Neural progenitor cell (in vitro differentiated cells): Measurements from ENCODE around the gene IGF2. TPM values are rescaled to one million over a fixed set of nuclear protein-coding genes. Genes with fewer than 3 reads are reported as not detected.

Experiments
- DNase-seq: peaks from one replicate; pipeline ENCODE4 v3.0.0-alpha.2; 2016; ENCODE audit warnings: low spot score
- H2AFZ ChIP-seq: fragments of 200-600 bp; sonication (generic); replicated peaks from 2 replicates; pipeline ENCODE4 v1.6.1; 2016; ENCODE audit warnings: antibody characterized with exemption
- H3F3A ChIP-seq: fragments of 200-600 bp; sonication (generic); 2 replicates; pipeline ENCODE4 v1.6.1; 2016; ENCODE audit warnings: antibody characterized with exemption, low read depth
- H3K27ac ChIP-seq: fragments of 200-600 bp; sonication (generic); 2 replicates; pipeline ENCODE4 v1.5.1; 2016; ENCODE audit warnings: mild to moderate bottlenecking
- H3K27me3 ChIP-seq: fragments of 200-600 bp; sonication (generic); 2 replicates; pipeline ENCODE4 v1.6.1; 2016; ENCODE audit warnings: mild to moderate bottlenecking, moderate library complexity
- H3K36me3 ChIP-seq: fragments of 200-600 bp; sonication (generic); 2 replicates; pipeline ENCODE4 v1.5.1; 2016
- H3K4me1 ChIP-seq: fragments of 200-600 bp; sonication (generic); 2 replicates; pipeline ENCODE4 v1.6.1; 2016; ENCODE audit warnings: mixed run types
- H3K4me2 ChIP-seq: fragments of 200-600 bp; sonication (generic); 2 replicates; pipeline ENCODE4 v1.6.1; 2016
- H3K4me3 ChIP-seq: fragments of 200-600 bp; sonication (generic); 2 replicates; pipeline ENCODE4 v1.5.1; 2016
- H3K79me2 ChIP-seq: fragments of 200-600 bp; sonication (generic); 2 replicates; pipeline ENCODE4 v1.6.1; 2016; ENCODE audit warnings: low read depth
- H3K9ac ChIP-seq: fragments of 200-600 bp; sonication (generic); 2 replicates; pipeline ENCODE4 v1.6.1; 2016
- H3K9me3 ChIP-seq: fragments of 200-600 bp; sonication (generic); 2 replicates; pipeline ENCODE4 v1.5.1; 2016; ENCODE audit warnings: low read depth
- H4K20me1 ChIP-seq: fragments of 200-600 bp; sonication (generic); 2 replicates; pipeline ENCODE4 v1.6.1; 2016; ENCODE audit warnings: low read depth
- H3K27ac Mint-ChIP-seq: 3 replicates; pipeline ENCODE4 v1.8.0; 2021; ENCODE audit warnings: mixed read lengths
- H3K27me3 Mint-ChIP-seq: 2 replicates; pipeline ENCODE4 v1.8.0; 2022; ENCODE audit warnings: low read depth, mild to moderate bottlenecking, inconsistent platforms, moderate library complexity, mixed read lengths; ENCODE audit not compliant: insufficient read depth
- H3K36me3 Mint-ChIP-seq: 3 replicates; pipeline ENCODE4 v1.8.0; 2021; ENCODE audit warnings: mixed read lengths
- H3K4me1 Mint-ChIP-seq: 3 replicates; pipeline ENCODE4 v1.8.0; 2021; ENCODE audit warnings: mixed read lengths
- H3K4me3 Mint-ChIP-seq: 3 replicates; pipeline ENCODE4 v1.8.0; 2021; ENCODE audit warnings: mild to moderate bottlenecking, moderate library complexity, mixed read lengths
- H3K9me3 Mint-ChIP-seq: 3 replicates; pipeline ENCODE4 v1.8.0; 2020; ENCODE audit warnings: mixed read lengths
- EZH2 ChIP-seq: fragments of 200-600 bp; sonication (generic); IDR thresholded peaks from 2 replicates; pipeline ENCODE4 v1.6.1; 2017; ENCODE audit warnings: antibody characterized with exemption, mild to moderate bottlenecking, moderate library complexity
- EZH2phosphoT487 ChIP-seq: fragments of 200-600 bp; sonication (generic); IDR thresholded peaks from 2 replicates; pipeline ENCODE4 v1.6.1; 2017; ENCODE audit warnings: antibody characterized with exemption
- total RNA-seq: library from RNA; depleted of rRNA; stranded (reverse); fragments of >200 nt; gene quantifications from 2 replicates; pipeline ENCODE4 v1.2.3, GENCODE V29; 2015; ENCODE audit warnings: low replicate concordance
- TF ChIP-seq, protein P1 (sequence below): fragments of 200-600 bp; sonication (generic); IDR thresholded peaks from 2 replicates; pipeline ENCODE4 v1.5.1; 2017; ENCODE audit warnings: antibody characterized with exemption, mild to moderate bottlenecking

Gene IGF2
- total RNA-seq, 1 donor from 2014 or later: 0.45 TPM

DNA sequence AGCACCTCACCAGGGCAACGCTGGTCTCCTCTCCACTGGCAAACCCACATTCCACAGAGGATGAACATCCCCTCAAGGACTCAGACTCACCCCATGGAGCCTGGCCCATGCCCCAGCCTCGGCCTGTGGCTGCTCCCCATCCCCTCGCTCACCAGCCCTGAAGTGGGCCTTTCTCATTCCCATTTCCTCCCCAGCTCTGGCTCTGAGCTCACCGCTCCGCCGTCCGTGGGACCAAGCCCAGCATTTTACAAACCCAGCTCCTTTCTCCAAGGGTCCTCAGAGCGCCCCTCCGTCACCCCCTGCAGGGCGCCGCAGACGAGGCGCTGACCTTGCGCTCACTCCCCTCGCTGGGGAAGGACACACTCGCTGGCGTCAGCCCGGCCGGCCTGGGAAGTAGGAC lies 6.9 kb upstream of the IGF2 start:
- H3K27me3 Mint-ChIP-seq: peaks cover 63% of the 10 kb centered on the region

DNA sequence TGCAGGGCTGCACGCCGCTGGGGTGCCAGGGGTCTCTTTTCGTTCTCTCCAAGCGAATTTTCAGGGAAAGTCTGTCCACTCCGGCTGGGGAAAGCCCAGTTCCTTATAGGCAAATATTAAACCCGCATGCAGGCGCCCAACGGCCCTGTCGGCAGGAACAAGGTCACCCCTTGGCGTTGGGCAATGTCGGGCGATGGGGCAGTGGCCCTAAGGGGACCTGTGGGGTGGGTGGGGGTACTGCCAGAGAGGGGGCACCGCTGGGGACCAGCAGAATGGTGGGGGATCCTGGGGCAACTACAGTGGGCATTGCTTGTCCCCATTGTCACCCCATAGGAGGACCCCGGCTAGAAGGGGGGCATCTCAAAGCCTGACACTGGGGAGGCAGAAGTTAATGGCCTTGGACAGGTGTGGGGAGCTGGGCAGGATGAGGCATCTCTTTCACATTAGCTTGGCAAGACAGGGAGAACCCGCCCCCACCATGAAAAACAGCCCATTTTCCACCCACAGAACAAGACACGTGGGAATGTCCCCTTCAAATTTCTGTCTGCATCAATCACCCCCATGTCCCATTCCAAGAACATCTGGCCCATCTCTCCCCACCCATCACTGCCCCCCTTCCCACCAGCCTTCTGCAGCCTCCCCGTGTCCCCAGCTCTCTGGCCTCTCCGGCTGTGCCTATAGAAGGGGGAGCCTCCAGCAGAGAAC lies 5.5 kb upstream of the IGF2 start:
- TF ChIP-seq EZH2 (no peak), EZH2phosphoT487 (no peak)
- TF ChIP-seq, protein P1, sequence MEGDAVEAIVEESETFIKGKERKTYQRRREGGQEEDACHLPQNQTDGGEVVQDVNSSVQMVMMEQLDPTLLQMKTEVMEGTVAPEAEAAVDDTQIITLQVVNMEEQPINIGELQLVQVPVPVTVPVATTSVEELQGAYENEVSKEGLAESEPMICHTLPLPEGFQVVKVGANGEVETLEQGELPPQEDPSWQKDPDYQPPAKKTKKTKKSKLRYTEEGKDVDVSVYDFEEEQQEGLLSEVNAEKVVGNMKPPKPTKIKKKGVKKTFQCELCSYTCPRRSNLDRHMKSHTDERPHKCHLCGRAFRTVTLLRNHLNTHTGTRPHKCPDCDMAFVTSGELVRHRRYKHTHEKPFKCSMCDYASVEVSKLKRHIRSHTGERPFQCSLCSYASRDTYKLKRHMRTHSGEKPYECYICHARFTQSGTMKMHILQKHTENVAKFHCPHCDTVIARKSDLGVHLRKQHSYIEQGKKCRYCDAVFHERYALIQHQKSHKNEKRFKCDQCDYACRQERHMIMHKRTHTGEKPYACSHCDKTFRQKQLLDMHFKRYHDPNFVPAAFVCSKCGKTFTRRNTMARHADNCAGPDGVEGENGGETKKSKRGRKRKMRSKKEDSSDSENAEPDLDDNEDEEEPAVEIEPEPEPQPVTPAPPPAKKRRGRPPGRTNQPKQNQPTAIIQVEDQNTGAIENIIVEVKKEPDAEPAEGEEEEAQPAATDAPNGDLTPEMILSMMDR: no peak
- H3K9me3 ChIP-seq: no peaks in the 10 kb centered on the region
- peaks cover 28% of the 10 kb centered on the region for H3K4me1 ChIP-seq
- no peak overlapping the region for H3K4me3 ChIP-seq
- H3K27me3 Mint-ChIP-seq: peaks cover 69% of the 10 kb centered on the region
- no peak overlapping the region for H3K27ac ChIP-seq
- no peak for DNase-seq
- no peak overlapping the region for H3K9ac ChIP-seq
- no peak overlapping the region for H3K27ac Mint-ChIP-seq
- H3K36me3 Mint-ChIP-seq: no peaks in the 10 kb centered on the region
- H3F3A ChIP-seq: peaks cover 8% of the 10 kb centered on the region
- H4K20me1 ChIP-seq: peaks cover 48% of the 10 kb centered on the region
- no peaks in the 10 kb centered on the region for H3K36me3 ChIP-seq
- H3K4me1 Mint-ChIP-seq: peaks cover 24% of the 10 kb centered on the region
- H2AFZ ChIP-seq: no peak overlapping the region
- H3K9me3 Mint-ChIP-seq: no peaks in the 10 kb centered on the region
- no peak overlapping the region for H3K4me2 ChIP-seq
- H3K27me3 ChIP-seq: peaks cover 97% of the 10 kb centered on the region
- H3K79me2 ChIP-seq: no peaks in the 10 kb centered on the region
- H3K4me3 Mint-ChIP-seq: no peak overlapping the region

More for the DNA sequence above, 6.9 kb upstream of the IGF2 start:
- H3K27me3 ChIP-seq: peaks cover 84% of the 10 kb centered on the region
- Mint-ChIP-seq H3K9me3 (no peaks in the 10 kb centered on the region), H3K36me3 (no peaks in the 10 kb centered on the region), H3K27ac (no peak overlapping the region), H3K4me1 (peaks cover 37% of the 10 kb centered on the region), H3K4me3 (peak overlapping the region; percentile 55)
- H3F3A ChIP-seq: peaks cover 21% of the 10 kb centered on the region
- DNase-seq: no peak
- no peak overlapping the region for H3K27ac ChIP-seq
- no peaks in the 10 kb centered on the region for H3K9me3 ChIP-seq
- H3K9ac ChIP-seq: no peak overlapping the region
- H2AFZ ChIP-seq: no peak overlapping the region
- no peaks in the 10 kb centered on the region for H3K79me2 ChIP-seq
- no peaks in the 10 kb centered on the region for H3K36me3 ChIP-seq
- peaks cover 42% of the 10 kb centered on the region for H4K20me1 ChIP-seq
- no peak overlapping the region for H3K4me2 ChIP-seq
- no peak for TF ChIP-seq EZH2phosphoT487
- no peak for TF ChIP-seq EZH2
- TF ChIP-seq, protein P1: no peak
- peaks cover 41% of the 10 kb centered on the region for H3K4me1 ChIP-seq
- H3K4me3 ChIP-seq: no peak overlapping the region

DNA sequence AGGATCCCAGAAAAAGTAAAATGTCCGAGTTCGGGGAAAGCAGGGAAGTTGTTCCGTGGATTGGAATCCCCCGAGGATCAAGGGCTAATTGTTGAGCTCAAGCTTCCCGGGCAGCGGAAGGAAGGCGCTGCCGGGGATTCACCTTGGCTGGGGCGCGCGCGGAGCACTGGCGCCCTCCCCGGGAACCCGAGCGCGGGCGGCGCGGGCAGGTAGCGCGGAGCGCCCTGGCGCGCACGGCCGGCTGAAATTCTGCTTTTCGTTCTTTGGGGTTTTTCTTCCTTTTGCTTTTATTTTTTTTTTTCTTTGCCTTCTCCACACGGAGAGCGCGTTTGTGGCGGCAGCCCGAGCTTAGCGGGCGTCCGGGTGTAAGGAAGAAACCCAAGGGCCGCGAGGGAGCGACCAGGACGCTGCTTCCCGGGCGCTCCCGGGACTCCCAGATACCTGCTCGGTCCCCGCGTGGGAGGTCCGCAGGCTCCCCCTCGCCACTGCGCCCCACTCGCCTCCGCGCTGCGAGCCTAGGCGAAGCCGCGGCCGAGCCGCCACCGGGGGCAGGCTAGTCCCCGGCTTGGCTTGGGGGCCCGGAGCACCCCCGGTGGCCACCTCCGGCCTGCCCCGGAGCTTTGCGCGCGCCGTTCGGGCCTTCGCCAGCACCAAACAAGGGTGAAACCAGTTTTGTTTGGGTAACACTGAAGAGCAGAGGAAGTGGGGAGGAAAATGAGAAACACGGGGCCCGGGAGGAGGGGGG lies 4.8 kb upstream of the IGF2 start:
- Histone ChIP-seq H3K4me2 (peak overlapping the region; percentile 29), H3K27me3 (peaks cover 100% of the 10 kb centered on the region), H3F3A (peaks cover 8% of the 10 kb centered on the region), H3K27ac (no peak overlapping the region), H3K9ac (no peak overlapping the region), H3K4me1 (peaks cover 21% of the 10 kb centered on the region), H2AFZ (no peak overlapping the region), H3K79me2 (no peaks in the 10 kb centered on the region), H4K20me1 (peaks cover 48% of the 10 kb centered on the region), H3K9me3 (no peaks in the 10 kb centered on the region), H3K4me3 (no peak overlapping the region), H3K36me3 (no peaks in the 10 kb centered on the region)
- H3K27me3 Mint-ChIP-seq: peaks cover 64% of the 10 kb centered on the region
- no peak overlapping the region for H3K27ac Mint-ChIP-seq
- H3K4me3 Mint-ChIP-seq: no peak overlapping the region
- H3K36me3 Mint-ChIP-seq: no peaks in the 10 kb centered on the region
- H3K9me3 Mint-ChIP-seq: no peaks in the 10 kb centered on the region
- DNase-seq: peak; percentile 69
- TF ChIP-seq, protein P1: peak; percentile 39
- peak; percentile 100 for TF ChIP-seq EZH2
- peak; percentile 97 for TF ChIP-seq EZH2phosphoT487
- H3K4me1 Mint-ChIP-seq: peaks cover 20% of the 10 kb centered on the region
